Measurements from ENCODE around the gene BRAP. TPM values are rescaled to one million over a fixed set of nuclear protein-coding genes. Genes with fewer than 3 reads are reported as not detected.

BRAP gene
- total RNA-seq, 2 donors from 2014 or later: 17.9 to 37.3 TPM

DNA sequence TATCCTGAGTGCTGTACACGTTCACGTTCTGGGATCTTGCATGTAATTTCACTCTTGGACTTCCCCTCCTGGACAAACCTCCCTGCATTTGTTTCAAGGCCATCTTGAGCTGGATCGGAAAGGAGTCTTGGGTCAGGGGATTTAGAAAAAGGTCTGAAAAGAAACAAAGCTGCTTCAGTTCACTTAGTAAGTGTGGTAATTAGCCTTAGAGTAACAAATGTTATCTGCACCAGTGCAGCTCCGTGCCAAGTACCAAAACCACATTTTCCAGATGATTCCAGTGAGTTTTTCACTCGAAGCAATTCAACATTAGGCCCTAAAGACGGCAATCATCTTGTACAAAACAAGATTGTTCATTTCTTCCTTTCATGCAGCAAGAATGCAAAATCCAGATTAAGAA lies 47.2 kb downstream of the BRAP start:
- no peaks in the 10 kb centered on the region for H3K27me3 ChIP-seq (replicated peaks; ENCODE audit: insufficient read depth)
- H3K27ac ChIP-seq: no peak overlapping the region
- no peak for DNase-seq (ENCODE audit: low spot score)
- no peak overlapping the region for H3K4me3 ChIP-seq
- intact Hi-C loops (cut with DNase I): no loop called here
- TF ChIP-seq POLR2AphosphoS5 (IDR thresholded peaks at IDR 0.05) (no peak), POLR2A (IDR thresholded peaks at IDR 0.05) (no peak)
- TF ChIP-seq, protein P1, sequence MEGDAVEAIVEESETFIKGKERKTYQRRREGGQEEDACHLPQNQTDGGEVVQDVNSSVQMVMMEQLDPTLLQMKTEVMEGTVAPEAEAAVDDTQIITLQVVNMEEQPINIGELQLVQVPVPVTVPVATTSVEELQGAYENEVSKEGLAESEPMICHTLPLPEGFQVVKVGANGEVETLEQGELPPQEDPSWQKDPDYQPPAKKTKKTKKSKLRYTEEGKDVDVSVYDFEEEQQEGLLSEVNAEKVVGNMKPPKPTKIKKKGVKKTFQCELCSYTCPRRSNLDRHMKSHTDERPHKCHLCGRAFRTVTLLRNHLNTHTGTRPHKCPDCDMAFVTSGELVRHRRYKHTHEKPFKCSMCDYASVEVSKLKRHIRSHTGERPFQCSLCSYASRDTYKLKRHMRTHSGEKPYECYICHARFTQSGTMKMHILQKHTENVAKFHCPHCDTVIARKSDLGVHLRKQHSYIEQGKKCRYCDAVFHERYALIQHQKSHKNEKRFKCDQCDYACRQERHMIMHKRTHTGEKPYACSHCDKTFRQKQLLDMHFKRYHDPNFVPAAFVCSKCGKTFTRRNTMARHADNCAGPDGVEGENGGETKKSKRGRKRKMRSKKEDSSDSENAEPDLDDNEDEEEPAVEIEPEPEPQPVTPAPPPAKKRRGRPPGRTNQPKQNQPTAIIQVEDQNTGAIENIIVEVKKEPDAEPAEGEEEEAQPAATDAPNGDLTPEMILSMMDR (IDR thresholded peaks at IDR 0.05): no peak
- no peaks in the 10 kb centered on the region for H3K9me3 ChIP-seq
- H3K36me3 ChIP-seq: no peaks in the 10 kb centered on the region
- H3K4me1 ChIP-seq (replicated peaks): peaks cover 6% of the 10 kb centered on the region
- 80% methylated on average over 6 of the region's 6 CpGs for WGBS

GRCh38 chr12:111636209-111636945 lies 49.4 kb downstream of the BRAP start:
- DNase-seq (ENCODE audit: low spot score): peak; percentile 40
- intact Hi-C loops (cut with DNase I): no loop called here
- Histone ChIP-seq H3K4me3 (no peak overlapping the region), H3K9me3 (no peaks in the 10 kb centered on the region), H3K4me1 (replicated peaks) (peaks cover 6% of the 10 kb centered on the region), H3K36me3 (no peaks in the 10 kb centered on the region), H3K27ac (peak overlapping the region; percentile 57 to 61), H3K27me3 (replicated peaks; ENCODE audit: insufficient read depth) (no peaks in the 10 kb centered on the region)
- WGBS: 21% methylated on average over 19 of the region's 19 CpGs
- TF ChIP-seq, protein P1 (IDR thresholded peaks at IDR 0.05): peak in 1 of 4 experiments; percentile 4
- TF ChIP-seq POLR2A (IDR thresholded peaks at IDR 0.05) (no peak), POLR2AphosphoS5 (IDR thresholded peaks at IDR 0.05) (peak; percentile 55)

- intact Hi-C loops (cut with DNase I): no loop called here
Observed at GRCh38 chr12:111635524-111635923, 50.2 kb downstream of the BRAP start.

DNA sequence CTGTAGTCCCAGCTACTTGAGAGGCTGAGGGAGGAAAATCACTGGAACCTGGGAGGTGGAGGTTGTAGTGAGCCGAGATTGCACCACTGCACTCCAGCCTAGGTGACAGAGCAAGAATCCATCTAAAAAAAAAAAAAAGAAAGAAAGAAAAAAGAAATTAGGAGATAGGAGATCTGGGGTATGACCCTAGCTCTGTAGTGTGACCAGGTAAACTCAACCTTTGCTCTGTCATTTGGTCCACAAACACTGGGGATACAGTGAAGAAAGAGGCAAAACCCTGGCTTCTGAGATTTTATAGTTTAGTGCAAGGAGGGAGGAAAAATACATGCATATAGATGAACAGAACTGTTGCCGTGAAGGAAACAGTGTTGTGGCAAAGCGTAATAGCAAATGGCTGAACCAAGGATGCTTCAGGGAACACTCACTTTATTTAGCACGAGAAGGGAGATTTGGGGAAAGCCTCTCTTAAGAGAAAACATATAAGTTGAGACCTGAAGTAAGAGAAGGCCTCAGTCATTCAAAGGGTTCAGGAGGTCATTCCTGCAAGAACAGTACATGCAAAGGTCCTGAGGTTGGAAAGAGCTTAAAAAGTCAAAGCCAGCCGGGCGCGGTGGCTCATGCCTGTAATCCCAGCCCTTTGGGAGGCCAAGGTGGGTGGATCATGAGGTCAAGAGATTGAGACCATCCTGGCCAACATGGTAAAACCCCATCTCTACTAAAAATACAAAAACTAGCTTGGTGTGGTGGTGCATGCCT lies 57.1 kb downstream of the BRAP start:
- Histone ChIP-seq H3K36me3 (no peaks in the 10 kb centered on the region), H3K4me3 (no peak overlapping the region), H3K9me3 (no peaks in the 10 kb centered on the region), H3K27ac (no peak overlapping the region), H3K27me3 (replicated peaks; ENCODE audit: insufficient read depth) (no peaks in the 10 kb centered on the region), H3K4me1 (replicated peaks) (no peaks in the 10 kb centered on the region)
- no peak for DNase-seq (ENCODE audit: low spot score)
- 92% methylated on average over 7 of the region's 7 CpGs for WGBS
- intact Hi-C loops (cut with DNase I): no loop called here
- TF ChIP-seq POLR2A (IDR thresholded peaks at IDR 0.05) (no peak), POLR2AphosphoS5 (IDR thresholded peaks at IDR 0.05) (no peak)
- TF ChIP-seq, protein P1 (IDR thresholded peaks at IDR 0.05): no peak

More at GRCh38 chr12:111635524-111635923, 50.2 kb downstream of the BRAP start:
- H3K4me1 ChIP-seq (replicated peaks): peaks cover 6% of the 10 kb centered on the region
- no peak overlapping the region for H3K4me3 ChIP-seq
- H3K27ac ChIP-seq: peak overlapping the region; percentile 57 to 61
- no peaks in the 10 kb centered on the region for H3K36me3 ChIP-seq
- WGBS: 60% methylated on average over 8 of the region's 8 CpGs
- no peaks in the 10 kb centered on the region for H3K27me3 ChIP-seq (replicated peaks; ENCODE audit: insufficient read depth)
- TF ChIP-seq, protein P1 (IDR thresholded peaks at IDR 0.05): no peak
- TF ChIP-seq POLR2A (IDR thresholded peaks at IDR 0.05) (no peak), POLR2AphosphoS5 (IDR thresholded peaks at IDR 0.05) (no peak)
- no peaks in the 10 kb centered on the region for H3K9me3 ChIP-seq
- no peak for DNase-seq (ENCODE audit: low spot score)

All from prostate gland (tissue), 2 donors.